HG03025 (cell line): Measurements from ENCODE around the gene VSX2.
"Not testable (repeated sequence)": the region's sequence is repeated elsewhere in the genome, so short reads cannot be mapped to it uniquely, and the experiment has no call there.

ENCODE experiments used
- ATAC-seq: cut with Tn5 transposase; IDR thresholded peaks from one replicate; pipeline ENCODE4 v1.9.1; 2021; ENCODE audit warnings: mild to moderate bottlenecking, moderate library complexity; ENCODE audit not compliant: unreplicated experiment, low FRiP score

The VSX2 gene

DNA sequence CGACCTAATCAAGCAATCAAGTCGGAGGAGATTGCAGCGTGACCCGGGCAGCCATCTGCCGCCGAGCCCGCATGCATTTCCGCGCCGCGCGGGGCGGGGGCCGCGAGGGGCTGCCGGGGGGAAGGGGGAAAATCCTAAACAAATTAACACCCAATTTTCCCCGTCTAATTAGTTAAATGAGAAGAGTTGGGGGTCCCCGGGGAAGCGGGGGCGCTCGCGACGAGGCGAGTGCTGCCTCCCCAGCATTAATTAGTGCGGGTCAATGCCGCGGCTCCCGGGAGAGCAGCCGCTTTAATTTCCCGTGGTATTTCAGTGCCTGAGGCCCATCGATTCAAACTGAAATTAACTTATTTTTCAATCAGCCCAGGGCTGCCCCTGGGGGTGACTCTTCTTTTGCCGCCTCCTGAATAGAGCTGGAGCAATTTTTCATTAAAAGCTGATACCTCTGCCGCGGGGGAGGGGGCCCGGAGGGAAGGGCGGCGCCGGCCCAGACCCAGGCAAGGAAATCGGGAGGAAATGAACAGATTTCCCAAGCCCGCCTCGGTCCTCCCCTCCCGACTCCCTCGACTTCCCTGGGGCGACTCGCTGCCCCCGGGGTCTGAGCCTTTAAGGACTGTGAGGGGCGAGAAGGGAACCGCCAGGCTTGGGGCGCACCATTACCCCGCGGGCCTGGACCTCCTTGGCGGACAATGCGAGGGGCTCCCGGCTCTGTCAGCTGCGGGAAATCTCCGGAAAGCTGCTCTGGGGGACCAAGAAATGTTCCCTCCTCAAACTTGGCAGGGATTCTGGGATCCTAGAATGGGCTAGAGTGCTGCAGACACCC is 18.9 kb downstream of the VSX2 start:
- no peak for ATAC-seq

DNA sequence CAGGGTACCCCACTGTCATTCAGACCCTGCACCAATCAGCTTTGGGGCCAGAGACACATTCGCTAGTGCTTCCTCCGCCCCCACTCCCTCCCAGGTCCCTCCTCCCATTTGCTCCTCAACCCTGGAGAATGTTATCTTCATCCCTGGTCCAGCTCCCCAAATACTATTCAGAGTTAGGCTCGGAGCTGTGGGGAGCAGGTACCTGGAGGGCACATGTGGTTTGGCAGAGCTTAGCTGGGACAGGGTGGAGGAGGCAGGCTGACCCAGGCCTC is 19.5 kb downstream of the VSX2 start:
- no peak for ATAC-seq

DNA sequence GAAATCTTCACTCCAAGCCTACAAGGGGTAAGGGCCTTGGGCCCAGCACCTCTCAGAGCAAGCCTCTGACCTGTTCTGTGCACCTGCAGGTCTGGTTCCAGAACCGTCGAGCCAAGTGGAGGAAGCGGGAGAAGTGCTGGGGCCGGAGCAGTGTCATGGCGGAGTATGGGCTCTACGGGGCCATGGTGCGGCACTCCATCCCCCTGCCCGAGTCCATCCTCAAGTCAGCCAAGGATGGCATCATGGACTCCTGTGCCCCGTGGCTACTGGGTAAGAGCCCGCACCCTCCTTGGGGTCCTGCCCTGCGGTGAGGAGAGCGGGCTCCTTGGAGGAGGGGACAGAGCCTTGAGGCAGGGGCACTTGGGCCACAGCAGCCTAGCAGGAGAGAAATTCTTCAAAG is 20.3 kb downstream of the VSX2 start:
- no peak for ATAC-seq

DNA sequence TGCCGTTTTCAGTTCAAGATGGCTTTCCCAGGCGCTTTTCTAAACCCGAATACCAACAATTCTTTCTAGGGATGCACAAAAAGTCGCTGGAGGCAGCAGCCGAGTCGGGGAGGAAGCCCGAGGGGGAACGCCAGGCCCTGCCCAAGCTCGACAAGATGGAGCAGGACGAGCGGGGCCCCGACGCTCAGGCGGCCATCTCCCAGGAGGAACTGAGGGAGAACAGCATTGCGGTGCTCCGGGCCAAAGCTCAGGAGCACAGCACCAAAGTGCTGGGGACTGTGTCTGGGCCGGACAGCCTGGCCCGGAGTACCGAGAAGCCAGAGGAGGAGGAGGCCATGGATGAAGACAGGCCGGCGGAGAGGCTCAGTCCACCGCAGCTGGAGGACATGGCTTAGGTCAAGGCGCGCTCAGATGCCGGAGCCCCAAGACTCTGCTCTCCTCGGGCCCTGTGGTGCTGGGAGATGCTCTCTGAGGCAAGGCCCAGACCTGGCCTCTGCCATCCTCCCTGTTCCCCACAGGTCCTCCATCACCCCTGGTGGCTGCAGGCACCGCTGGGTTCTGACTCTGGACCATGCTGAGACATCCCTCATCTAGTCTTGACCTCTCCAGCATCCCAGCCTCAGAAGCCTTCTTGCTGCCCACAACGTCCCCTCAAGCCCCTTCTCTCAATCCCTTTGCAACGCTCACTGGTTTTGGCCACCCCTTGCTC is 21.4 kb downstream of the VSX2 start:
- no peak for ATAC-seq

DNA sequence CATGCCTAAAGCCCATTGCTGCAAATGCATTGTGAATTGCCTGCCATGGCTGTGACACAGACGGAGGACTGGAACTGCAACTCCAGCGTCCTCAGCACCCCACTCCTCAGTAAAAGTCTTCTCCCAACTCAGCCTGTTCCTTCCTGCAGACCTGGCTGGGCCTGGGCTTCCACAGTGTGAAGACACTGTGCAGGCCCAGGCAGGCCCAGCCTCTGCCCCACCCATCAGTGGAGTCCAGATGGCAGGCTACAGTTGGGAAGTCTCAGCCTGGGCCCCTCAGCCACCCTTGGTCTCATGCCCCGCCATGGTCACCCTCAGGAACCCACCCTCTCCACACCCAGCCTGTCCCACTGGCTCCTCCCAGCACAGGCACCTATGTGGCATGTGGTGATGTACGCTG is 22.0 kb downstream of the VSX2 start:
- ATAC-seq = no peak

DNA sequence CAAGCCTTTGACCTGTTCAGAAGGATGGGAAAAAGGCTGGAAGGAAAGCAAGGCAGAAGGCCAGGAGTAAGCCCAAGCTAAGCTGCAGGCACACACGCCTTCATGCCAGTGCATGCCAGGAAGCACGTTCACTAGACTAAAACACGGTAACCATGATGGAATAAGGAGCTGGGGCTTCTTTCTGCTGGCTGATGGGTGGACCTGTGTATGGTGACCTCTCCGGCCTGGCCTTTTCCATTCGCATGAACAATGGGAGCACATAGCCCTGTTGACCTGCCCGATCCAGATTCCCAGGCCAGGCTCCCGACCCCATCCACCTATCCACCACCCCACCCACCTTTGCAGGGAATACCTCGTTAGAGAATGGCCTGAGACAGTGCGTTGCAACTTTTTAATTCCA is 22.8 kb downstream of the VSX2 start:
- no peak for ATAC-seq

DNA sequence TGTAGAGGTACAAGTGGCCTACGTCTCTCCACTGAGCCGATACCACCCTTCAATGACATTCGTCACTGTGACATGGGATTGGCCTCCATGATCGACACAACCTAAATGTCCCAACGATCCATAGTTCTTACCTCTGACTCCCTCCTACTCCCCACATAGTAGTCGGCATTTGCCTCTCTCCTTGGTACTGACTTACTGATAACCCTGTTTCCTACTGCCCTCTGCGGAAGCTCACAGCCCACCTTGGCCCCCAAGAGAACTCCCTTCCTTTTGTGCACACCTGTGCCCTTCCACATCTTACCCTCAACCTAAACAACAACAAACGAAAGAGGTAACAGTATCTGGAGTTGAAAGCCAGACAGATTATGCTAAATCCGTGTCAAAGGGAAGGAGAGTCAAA is 23.9 kb downstream of the VSX2 start:
- no peak for ATAC-seq

DNA sequence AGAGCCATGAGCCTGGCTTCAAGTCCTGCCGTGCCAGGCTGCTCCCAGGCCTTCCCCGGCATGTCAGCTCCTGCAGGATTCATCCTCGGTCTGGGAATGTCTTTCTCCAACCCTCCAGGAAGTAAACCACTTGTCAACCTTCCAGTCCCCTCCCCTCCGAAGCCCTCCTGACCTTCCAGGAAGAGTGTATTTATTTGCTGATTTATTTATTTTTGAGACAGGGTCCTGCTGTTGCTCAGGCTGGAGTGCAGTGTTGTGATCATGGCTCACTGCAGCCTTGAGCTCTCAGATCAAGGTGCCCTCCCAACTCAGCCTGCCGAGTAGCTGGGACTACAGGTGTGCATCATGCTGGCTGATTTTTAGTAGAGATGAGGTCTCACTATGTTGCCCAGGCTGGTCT is 24.7 kb downstream of the VSX2 start:
- no peak for ATAC-seq

DNA sequence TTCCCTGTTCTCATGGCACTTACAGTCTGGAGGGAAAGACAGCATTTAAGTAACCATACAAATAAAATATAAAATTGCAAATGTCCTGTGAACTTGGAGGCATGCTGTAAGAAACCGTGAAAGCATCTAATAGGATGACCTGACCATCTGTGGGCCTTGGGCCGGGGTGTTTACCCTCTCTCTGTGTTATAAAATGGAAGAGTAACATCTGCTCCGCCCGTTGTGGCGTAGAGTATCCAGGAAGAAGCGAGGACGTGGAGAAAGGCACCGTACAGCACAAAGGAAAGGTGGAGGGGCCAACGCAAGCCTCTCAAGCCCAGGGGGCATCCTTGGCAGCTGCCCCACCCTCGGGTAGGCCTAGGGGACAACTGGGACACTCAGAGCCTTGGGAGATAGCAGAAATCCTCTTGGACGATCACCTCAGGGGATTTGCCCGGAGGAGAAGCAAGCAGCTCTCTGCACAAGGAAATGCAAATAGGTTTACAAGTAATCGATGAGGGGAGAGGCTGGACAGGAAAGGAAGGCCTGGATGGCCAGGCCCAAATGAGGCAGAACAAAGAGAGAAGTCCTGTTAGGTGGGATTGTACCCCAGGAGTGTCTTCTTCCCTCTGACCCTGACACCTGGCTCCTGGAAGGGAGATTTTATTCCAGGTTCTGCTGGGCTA is 26.2 kb downstream of the VSX2 start:
- ATAC-seq = no peak

DNA sequence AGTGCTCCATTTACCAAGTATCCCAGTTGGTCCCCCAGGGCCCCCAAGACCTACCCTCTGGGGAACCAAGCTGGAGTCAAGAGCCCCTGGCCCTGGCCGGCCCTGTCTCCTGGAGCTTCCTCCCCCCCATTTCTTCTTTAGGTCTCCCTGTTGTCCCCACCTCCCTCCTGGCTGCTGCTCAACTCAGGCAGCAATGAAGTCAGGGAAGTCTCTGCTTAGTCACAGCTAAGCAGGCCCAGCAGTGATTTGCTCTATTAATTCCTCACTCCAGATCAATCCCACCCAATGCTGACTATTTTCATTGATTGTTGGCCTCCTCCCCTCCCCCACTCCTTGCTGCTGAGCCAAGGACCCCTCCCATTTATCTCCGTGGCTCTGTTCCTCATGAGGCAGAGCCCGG is 28.3 kb downstream of the VSX2 start:
- ATAC-seq = no peak

DNA sequence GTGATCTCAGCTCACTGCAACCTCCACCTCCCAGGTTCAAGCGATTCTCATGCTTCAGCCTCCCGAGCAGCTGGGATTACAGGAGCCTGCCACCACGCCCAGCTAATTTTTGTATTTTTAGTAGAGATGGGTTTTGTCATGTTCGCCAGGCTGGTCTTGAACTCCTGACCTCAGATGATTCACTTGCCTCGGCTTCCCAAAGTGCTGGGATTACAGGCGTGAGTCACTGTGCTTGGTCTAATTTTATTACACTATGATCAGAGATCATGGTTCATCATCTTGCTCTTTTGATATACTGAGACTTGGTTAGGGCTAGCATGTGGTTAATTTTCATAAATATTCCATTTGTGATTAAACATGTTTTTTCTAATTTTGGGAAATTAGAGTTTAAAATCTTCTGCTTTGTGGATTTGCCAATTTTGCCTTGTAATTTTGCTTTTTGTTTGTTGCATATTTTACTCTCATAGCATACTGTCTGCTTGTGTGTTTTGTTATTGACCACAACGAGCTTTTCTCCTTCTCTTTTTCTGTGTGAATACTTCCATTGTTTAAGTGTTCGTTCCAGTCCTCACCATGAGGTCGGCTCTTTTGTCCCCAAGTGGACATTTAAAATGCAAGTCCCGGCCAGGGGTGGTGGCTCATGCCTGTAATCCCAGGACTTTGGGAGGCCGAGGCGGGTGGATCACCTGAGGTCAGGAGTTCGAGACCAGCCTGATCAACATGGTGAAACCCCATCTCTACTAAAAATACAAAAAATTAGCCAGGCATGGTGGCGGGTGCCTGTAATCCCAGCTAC is 31.3 kb downstream of the VSX2 start:
- ATAC-seq = not testable (repeated sequence)

DNA sequence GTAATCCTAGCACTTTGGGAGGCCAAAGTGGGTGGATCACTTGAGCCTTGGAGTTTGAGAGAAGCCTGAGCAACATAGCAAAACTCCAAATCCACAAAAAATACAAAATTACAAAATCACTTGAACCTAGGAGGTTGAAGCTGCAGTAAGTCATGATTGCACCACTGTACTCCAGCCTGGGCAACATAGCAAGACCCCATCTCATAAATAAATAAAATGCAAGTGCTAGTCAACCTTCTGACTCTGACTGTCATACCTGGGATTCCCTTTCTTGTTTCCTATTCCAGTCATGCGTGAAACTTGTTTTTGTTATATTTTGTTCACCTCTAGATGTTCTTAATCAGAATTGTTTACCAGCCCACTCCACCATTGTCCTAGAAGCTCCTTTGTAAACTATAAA is 32.1 kb downstream of the VSX2 start:
- no peak for ATAC-seq

DNA sequence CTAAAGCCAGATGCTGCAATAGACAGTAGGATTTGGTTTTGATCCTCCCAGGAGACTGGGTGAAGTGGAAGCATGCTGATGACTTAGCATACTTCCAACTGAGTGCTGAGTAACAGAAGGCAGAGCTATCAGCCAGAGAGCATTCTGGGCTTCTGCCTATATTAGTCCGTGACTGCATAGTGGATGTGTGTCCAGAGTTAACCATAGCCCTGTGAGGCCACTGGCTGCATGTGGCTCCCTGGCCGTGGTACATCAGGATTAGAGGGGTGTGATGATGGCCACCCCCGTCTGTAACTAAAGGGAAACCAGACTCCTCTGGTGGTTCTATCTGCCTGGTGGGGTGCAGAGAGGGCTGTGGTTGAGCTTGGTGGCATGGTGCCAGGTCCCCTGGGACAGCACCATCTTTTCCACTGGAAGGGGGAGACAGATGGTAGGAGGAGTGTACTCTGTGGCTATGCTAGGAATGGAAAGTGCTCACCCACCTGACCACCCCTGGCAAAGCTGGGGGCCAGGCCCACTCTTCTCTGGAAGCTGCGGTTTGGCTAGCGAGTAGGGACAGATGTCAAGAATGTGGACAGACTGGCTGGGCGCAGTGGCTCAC is 36.1 kb downstream of the VSX2 start:
- ATAC-seq = no peak

DNA sequence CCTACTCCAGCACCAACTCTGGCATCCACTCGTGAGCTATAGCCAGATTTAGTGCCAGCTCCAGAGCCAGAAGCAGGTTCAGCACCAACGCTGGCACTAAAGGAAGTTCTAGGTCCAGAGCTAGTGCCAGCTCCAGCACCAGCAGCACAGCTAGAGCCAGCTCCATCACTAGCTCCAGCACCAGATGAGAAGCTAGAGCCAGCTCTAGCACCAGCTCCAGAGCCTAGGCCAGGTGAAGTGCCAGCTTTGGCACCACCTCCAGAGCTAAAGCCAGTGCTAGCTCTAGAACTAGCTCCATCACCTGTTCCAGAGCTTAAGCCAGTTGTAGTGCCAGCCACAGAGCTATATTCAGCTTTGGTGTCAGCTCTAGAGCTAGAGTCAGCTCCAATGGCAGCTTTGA is 38.8 kb downstream of the VSX2 start:
- ATAC-seq = no peak

DNA sequence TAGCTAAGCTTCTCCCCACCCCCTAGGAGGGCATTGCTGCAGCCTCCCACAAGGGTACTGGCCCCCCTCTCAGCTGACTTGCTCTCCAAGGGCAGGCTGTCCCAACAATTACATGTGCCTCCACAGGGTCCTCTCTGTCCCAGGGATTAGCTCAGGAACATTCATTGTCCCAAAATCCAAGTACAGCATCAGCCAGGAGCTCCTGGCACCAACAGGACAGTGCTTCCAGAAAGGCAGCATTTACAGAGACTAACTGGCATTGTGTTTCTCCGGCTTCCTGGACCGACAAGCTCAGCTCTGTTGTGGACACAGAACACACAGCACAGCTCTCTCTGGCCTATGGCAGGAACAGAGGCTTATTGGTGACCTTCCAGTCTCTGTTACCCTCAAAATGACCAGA is 41.8 kb downstream of the VSX2 start:
- no peak for ATAC-seq

DNA sequence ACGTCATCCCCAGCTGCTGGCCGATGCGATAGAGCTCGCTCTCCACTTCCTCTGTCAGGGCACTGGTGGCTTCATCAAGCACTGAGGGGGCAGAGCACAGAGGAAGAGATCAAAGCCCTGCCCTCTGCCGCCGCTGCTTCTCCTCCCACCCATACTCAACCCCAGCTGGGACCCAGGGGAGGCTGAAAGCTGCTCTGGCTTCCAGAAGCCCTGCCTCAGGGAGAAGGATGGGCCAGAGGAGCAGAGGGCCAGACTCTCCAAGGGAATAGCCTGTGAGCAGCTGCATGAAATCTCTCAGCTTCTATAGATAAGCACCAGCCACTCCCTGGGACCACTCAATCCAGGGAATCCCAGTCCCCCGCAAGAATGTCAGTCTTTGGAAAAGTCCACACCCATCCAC is 47.5 kb downstream of the VSX2 start:
- ATAC-seq = no peak

DNA sequence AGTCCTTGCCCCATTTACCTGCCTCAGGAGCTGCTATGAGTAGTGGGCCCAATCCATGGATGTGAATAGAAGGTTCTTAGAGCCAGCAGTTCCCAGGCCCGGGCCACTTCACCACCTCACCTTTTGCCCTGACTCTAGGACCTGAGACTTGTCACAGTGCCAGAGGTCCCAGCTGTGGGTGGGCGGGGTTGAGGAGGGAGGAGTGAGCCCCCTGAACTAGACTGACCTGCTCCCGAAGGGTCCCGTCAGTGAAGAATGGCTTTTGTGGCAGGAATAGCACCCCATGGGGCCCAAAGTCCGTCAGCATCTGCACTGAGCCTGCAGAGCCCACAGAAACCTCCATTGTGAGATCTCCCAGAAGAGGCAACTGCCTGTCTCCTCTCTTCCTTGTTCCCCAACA is 50.6 kb downstream of the VSX2 start:
- ATAC-seq = no peak

DNA sequence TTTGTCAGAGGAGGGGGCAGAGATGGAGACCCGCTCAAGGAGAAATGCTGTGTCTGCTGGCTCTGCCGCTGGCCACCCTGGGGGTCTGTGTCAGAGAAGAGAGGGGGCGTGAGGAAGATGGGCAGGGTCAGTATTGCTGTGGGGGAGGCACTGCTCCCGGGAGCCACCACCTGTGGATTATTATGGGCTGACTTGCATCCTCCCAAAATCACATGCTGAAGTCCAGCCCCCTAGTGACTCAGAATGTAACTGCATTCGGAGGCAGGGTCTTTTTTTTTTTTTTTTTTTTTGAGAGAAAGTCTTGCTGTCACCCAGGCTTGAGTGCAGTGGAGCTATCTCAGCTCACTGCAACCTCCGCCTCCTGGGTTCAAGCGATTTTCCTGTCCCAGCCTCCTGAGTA is 51.2 kb downstream of the VSX2 start:
- ATAC-seq = no peak

DNA sequence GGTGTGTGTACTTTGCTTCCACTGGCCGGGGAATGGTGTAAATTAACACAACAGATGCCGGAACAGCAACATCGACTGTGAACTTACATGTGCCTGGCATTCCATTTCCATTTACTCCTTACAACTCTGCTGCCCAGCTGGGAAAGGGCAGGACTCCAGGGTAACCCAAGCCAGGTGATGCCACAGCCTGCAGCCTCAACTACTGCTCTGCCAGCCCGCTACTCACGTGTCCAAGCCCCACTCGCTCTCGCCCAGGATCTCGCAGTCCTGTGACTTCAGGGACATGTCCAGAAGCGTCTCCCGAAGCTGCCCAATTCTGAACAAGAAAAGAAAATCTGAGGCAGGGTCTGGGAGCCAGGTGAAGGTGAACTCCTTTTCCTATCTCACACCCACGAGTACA is 52.8 kb downstream of the VSX2 start:
- no peak for ATAC-seq

DNA sequence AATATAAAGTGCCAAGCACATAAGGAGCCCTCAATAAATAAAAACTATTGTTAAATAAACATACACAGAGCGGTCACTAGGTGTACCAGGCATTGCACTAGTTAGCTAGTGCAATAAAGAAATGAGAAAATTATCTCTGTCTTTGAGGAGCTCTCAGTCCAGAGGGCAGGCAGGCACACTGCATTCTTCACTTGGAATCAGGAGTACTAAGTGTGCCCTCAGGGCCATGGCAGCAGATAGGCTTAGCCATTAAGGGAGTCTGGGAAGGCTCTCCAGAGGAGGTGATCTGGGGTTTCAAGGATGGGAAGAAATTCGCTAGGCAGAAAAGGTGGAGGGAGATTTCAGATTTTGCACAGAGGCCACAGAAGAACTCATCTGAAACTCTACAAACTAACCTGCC is 54.4 kb downstream of the VSX2 start:
- ATAC-seq = no peak

DNA sequence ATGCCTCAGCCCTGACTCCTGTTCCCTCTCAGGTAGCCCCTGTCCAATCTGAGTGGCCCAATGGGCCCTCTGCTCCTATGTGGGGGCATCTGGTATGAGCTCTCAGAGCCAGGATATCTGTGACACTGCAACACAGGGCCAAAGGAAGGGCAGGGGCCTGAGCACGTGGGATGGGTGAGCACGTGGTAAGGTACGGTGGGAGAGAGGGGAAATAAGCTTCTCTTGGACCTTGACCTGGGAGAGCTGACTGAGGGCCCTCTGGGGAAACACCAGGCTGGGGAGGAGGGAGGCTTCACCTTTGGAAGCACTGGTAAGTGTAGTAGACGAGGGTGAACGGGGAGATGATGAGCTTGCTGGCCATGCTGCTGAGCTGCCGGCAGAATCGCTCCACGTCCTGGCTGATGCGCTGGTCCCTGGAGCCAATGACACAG is 56.8 kb downstream of the VSX2 start:
- ATAC-seq = no peak
